Panc1 (cell line): ENCODE data around the gene LRRC4B. TPM values are rescaled to one million over a fixed set of nuclear protein-coding genes. Genes with fewer than 3 reads are reported as not detected.

ENCODE experiments used
- ATAC-seq: fragments of 200-7000 bp; cut with Tn5 transposase; 2 replicates; pipeline ENCODE4 v1.9.1; 2020; ENCODE audit warnings: mild to moderate bottlenecking, moderate library complexity
- BruUV-seq: library from RNA; stranded (reverse); fragments of 400-500 nt; replicated peaks from 2 replicates; lab custom pipeline; 2021; lab: Mats Ljungman, UMichigan
- CTCF ChIA-PET: fragments of 300-600 bp; sonication (Branson Sonifier 250); formaldehyde crosslinking; loops from one replicate; lab custom pipeline; 2022; ENCODE audit warnings: antibody characterized with exemption; lab: Charles Lee
- POLR2A ChIA-PET: fragments of 300-600 bp; sonication (Branson Sonifier 250); formaldehyde crosslinking; loops from one replicate; lab custom pipeline; 2022; ENCODE audit warnings: antibody characterized with exemption; lab: Charles Lee
- DNase-seq: peaks from one replicate; pipeline ENCODE4 v3.0.0-alpha.2; 2010; ENCODE audit warnings: low read depth, low spot score
- H3K27ac ChIP-seq: 2 replicates; pipeline ENCODE4 v1.5.1; 2011; ENCODE audit warnings: mild to moderate bottlenecking, low read length, inconsistent platforms
- H3K27me3 ChIP-seq: fragments of 200-500 bp; sonication (Bioruptor generic); 2 replicates; pipeline ENCODE4 v1.6.0; 2014; ENCODE audit warnings: low read length, inconsistent platforms; ENCODE audit not compliant: control insufficient read depth, insufficient read depth
- H3K36me3 ChIP-seq: fragments of 200-500 bp; sonication (Bioruptor generic); 2 replicates; pipeline ENCODE4 v1.5.1; 2014; ENCODE audit warnings: inconsistent platforms, mild to moderate bottlenecking, low read length, moderate library complexity; ENCODE audit not compliant: control insufficient read depth, insufficient read depth
- H3K4me1 ChIP-seq: 2 replicates; pipeline ENCODE4 v1.5.1; 2011; ENCODE audit warnings: inconsistent platforms, mild to moderate bottlenecking, low read length, moderate library complexity; ENCODE audit not compliant: control insufficient read depth, insufficient read depth
- H3K4me3 ChIP-seq, 2 experiments: 2 replicates each; pipeline ENCODE4 v1.5.1; 2011 to 2012; ENCODE audit warnings: low read depth in 2 of 2, low read length in 2 of 2, mild to moderate bottlenecking in 2 of 2, inconsistent platforms in 1 of 2, moderate library complexity in 1 of 2
- H3K9me3 ChIP-seq: fragments of 200-500 bp; sonication (Bioruptor generic); 2 replicates; pipeline ENCODE4 v1.5.1; 2014; ENCODE audit warnings: low read depth, mild to moderate bottlenecking, inconsistent platforms, low read length, moderate library complexity; ENCODE audit not compliant: control insufficient read depth, insufficient read depth
- CTCF ChIP-seq: fragments of 450-650 bp; IDR thresholded peaks from 2 replicates; pipeline ENCODE4 v1.5.1; 2017; ENCODE audit warnings: mild to moderate bottlenecking
- POLR2AphosphoS5 ChIP-seq: IDR thresholded peaks from 2 replicates; pipeline ENCODE4 v1.6.1; 2012; ENCODE audit warnings: mild to moderate bottlenecking, low read depth, low read length, moderate library complexity
- REST ChIP-seq, 2 experiments: IDR thresholded peaks; 2 replicates each; pipeline ENCODE4 v1.6.1; 2011 to 2012; ENCODE audit warnings: low read depth in 2 of 2, control low read depth in 1 of 2, low read length in 1 of 2, mild to moderate bottlenecking in 1 of 2, moderate library complexity in 1 of 2; ENCODE audit not compliant: insufficient read depth in 1 of 2
- SIN3A ChIP-seq: IDR thresholded peaks from 2 replicates; pipeline ENCODE4 v1.6.1; 2012; ENCODE audit warnings: low read depth, mild to moderate bottlenecking, low read length, moderate library complexity, borderline replicate concordance; ENCODE audit not compliant: insufficient read depth
- TCF7L2 ChIP-seq: IDR thresholded peaks from 2 replicates; pipeline ENCODE4 v1.6.1; 2011; ENCODE audit warnings: mild to moderate bottlenecking, low read depth, low read length, inconsistent platforms
- in situ Hi-C: cut with HindIII; loops from 2 replicates; pipeline ENCODE4 v1.10.0; 2016; ENCODE audit warnings: low sequenced_read_pairs, low pct_unique_long_range_greater_than_20kb
- intact Hi-C: fragments of 100-400 bp; cut with micrococcal nuclease; formaldehyde crosslinking; loops from one replicate; pipeline ENCODE4 v1.10.0; 2022; ENCODE audit not compliant: unreplicated experiment
- total RNA-seq: library from RNA; stranded (reverse); gene quantifications from one replicate; pipeline ENCODE4 v1.2.1, GENCODE V29; 2021; ENCODE audit not compliant: unreplicated experiment

Gene LRRC4B
- total RNA-seq, 1 experiment from 2014 or later: 0.57 TPM

- in situ Hi-C loops: no loop called here
- Histone ChIP-seq H3K27ac (no peak overlapping the region), H3K36me3 (no peaks in the 10 kb centered on the region), H3K27me3 (no peaks in the 10 kb centered on the region; the same call in 1 of the 2 replicates), H3K4me3 (no peak overlapping the region), H3K9me3 (no peaks in the 10 kb centered on the region), H3K4me1 (no peaks in the 10 kb centered on the region)
- ChIA-PET CTCF (interaction anchor here (0.7 kb wide), 1 partner anchor 57 kb away, joined by 7 read pairs; no protein-coding TSS in a partner anchor), POLR2A (no interaction called here)
- no peak for ATAC-seq
- DNase-seq: no peak
- no TSS peak for BruUV-seq
- intact Hi-C loops: no loop called here
- TF ChIP-seq SIN3A (no peak), REST (IDR thresholded peaks at IDR 0.05; ENCODE audit: insufficient read depth in 1 of 2, low read depth in 2 of 2, low read length in 1 of 2) (no peak), POLR2AphosphoS5 (no peak), CTCF (no peak), TCF7L2 (no peak)
Observed at GRCh38 chr19:50565984-50566903, 2.0 kb downstream of the LRRC4B start.

GRCh38 chr19:50564229-50565105, 3.8 kb downstream of the LRRC4B start:
- no peak overlapping the region for H3K4me3 ChIP-seq
- POLR2A ChIA-PET: interaction anchor here (0.5 kb wide), 1 partner anchor 116 kb away, joined by 4 read pairs; no protein-coding TSS in a partner anchor
- H3K27me3 ChIP-seq: no peaks in the 10 kb centered on the region; the same call in 1 of the 2 replicates
- CTCF ChIA-PET: no interaction called here
- DNase-seq (no peak), ATAC-seq (peak; percentile 58)
- TF ChIP-seq TCF7L2 (no peak), POLR2AphosphoS5 (no peak), REST (IDR thresholded peaks at IDR 0.05; ENCODE audit: insufficient read depth in 1 of 2, low read depth in 2 of 2, low read length in 1 of 2) (no peak)
- H3K27ac ChIP-seq: no peak overlapping the region
- no peaks in the 10 kb centered on the region for H3K9me3 ChIP-seq
- no TSS peak for BruUV-seq
- H3K4me1 ChIP-seq: no peaks in the 10 kb centered on the region
- intact Hi-C loops: no loop called here
- in situ Hi-C loops: no loop called here
- no peaks in the 10 kb centered on the region for H3K36me3 ChIP-seq
